ENCODE data around the gene TREH.
"Not testable (repeated sequence)": the region's sequence is repeated elsewhere in the genome, so short reads cannot be mapped to it uniquely, and the experiment has no call there.

The TREH gene

GRCh38 chr11:118679483-118679882 is at the start of gene TREH:
Gene TREH, minus strand, starts transcription at chr11:118679650. Its CDS starts 23 bp downstream, at chr11:118679627.
- peak in 1 of 2 experiments; percentile 75 for DNase-seq (ENCODE audit: low read depth in 1 of 2, low spot score in 1 of 2)
- in situ Hi-C loops (cut with HindIII; ENCODE audit: low pct_unique_long_range_greater_than_20kb, low sequenced_read_pairs), result no loop called here
- no peak for TF ChIP-seq JUND (IDR thresholded peaks at IDR 0.05; ENCODE audit: low read depth)

GRCh38 chr11:118728112-118728511 is 48.7 kb upstream of the TREH start:
- in situ Hi-C loops (cut with HindIII; ENCODE audit: low pct_unique_long_range_greater_than_20kb, low sequenced_read_pairs), result not testable (repeated sequence)

GRCh38 chr11:118727721-118728066 is 48.2 kb upstream of the TREH start:
- DNase-seq (ENCODE audit: low read depth in 1 of 2, low spot score in 1 of 2); in situ Hi-C loops (cut with HindIII; ENCODE audit: low pct_unique_long_range_greater_than_20kb, low sequenced_read_pairs): not testable (repeated sequence)

More at GRCh38 chr11:118728112-118728511, 48.7 kb upstream of the TREH start:
- DNase-seq (ENCODE audit: low read depth in 1 of 2, low spot score in 1 of 2), result not testable (repeated sequence)

- in situ Hi-C loops (cut with HindIII; ENCODE audit: low pct_unique_long_range_greater_than_20kb, low sequenced_read_pairs), result not testable (repeated sequence)
Observed at GRCh38 chr11:118727001-118727720, 47.7 kb upstream of the TREH start.

GRCh38 chr11:118721478-118722015 is 42.1 kb upstream of the TREH start:
- DNase-seq (ENCODE audit: low read depth in 1 of 2, low spot score in 1 of 2); in situ Hi-C loops (cut with HindIII; ENCODE audit: low pct_unique_long_range_greater_than_20kb, low sequenced_read_pairs): not testable (repeated sequence)

More at GRCh38 chr11:118727001-118727720, 47.7 kb upstream of the TREH start:
- DNase-seq (ENCODE audit: low read depth in 1 of 2, low spot score in 1 of 2), result not testable (repeated sequence)

- in situ Hi-C loops (cut with HindIII; ENCODE audit: low pct_unique_long_range_greater_than_20kb, low sequenced_read_pairs); DNase-seq (ENCODE audit: low read depth in 1 of 2, low spot score in 1 of 2): not testable (repeated sequence)
Observed at GRCh38 chr11:118720740-118721139, 41.3 kb upstream of the TREH start.

- DNase-seq (ENCODE audit: low read depth in 1 of 2, low spot score in 1 of 2); in situ Hi-C loops (cut with HindIII; ENCODE audit: low pct_unique_long_range_greater_than_20kb, low sequenced_read_pairs): not testable (repeated sequence)
Observed at GRCh38 chr11:118720078-118720477, 40.6 kb upstream of the TREH start.

- in situ Hi-C loops (cut with HindIII; ENCODE audit: low pct_unique_long_range_greater_than_20kb, low sequenced_read_pairs); DNase-seq (ENCODE audit: low read depth in 1 of 2, low spot score in 1 of 2): not testable (repeated sequence)
Observed at GRCh38 chr11:118718562-118718961, 39.1 kb upstream of the TREH start.

GRCh38 chr11:118717733-118718132 is 38.3 kb upstream of the TREH start:
- DNase-seq (ENCODE audit: low read depth in 1 of 2, low spot score in 1 of 2); in situ Hi-C loops (cut with HindIII; ENCODE audit: low pct_unique_long_range_greater_than_20kb, low sequenced_read_pairs): not testable (repeated sequence)

GRCh38 chr11:118717221-118717620 is 37.8 kb upstream of the TREH start:
- DNase-seq (ENCODE audit: low read depth in 1 of 2, low spot score in 1 of 2); in situ Hi-C loops (cut with HindIII; ENCODE audit: low pct_unique_long_range_greater_than_20kb, low sequenced_read_pairs): not testable (repeated sequence)

- TF ChIP-seq JUND (IDR thresholded peaks at IDR 0.05; ENCODE audit: low read depth), result no peak
- DNase-seq (ENCODE audit: low read depth in 1 of 2, low spot score in 1 of 2), result no peak
- in situ Hi-C loops (cut with HindIII; ENCODE audit: low pct_unique_long_range_greater_than_20kb, low sequenced_read_pairs), result no loop called here
Observed at GRCh38 chr11:118715837-118716260, 36.4 kb upstream of the TREH start.

GRCh38 chr11:118715245-118715831 is 35.9 kb upstream of the TREH start:
- in situ Hi-C loops (cut with HindIII; ENCODE audit: low pct_unique_long_range_greater_than_20kb, low sequenced_read_pairs), result no loop called here
- no peak for DNase-seq (ENCODE audit: low read depth in 1 of 2, low spot score in 1 of 2)
- no peak for TF ChIP-seq JUND (IDR thresholded peaks at IDR 0.05; ENCODE audit: low read depth)

GRCh38 chr11:118714816-118715215 is 35.4 kb upstream of the TREH start:
- no peak for DNase-seq (ENCODE audit: low read depth in 1 of 2, low spot score in 1 of 2)
- TF ChIP-seq JUND (IDR thresholded peaks at IDR 0.05; ENCODE audit: low read depth), result no peak
- in situ Hi-C loops (cut with HindIII; ENCODE audit: low pct_unique_long_range_greater_than_20kb, low sequenced_read_pairs), result no loop called here

- DNase-seq (ENCODE audit: low read depth in 1 of 2, low spot score in 1 of 2); in situ Hi-C loops (cut with HindIII; ENCODE audit: low pct_unique_long_range_greater_than_20kb, low sequenced_read_pairs): not testable (repeated sequence)
Observed at GRCh38 chr11:118714416-118714815, 35.0 kb upstream of the TREH start.

All from T47D (cell line).